IPS-15b (cell line): Measurements from ENCODE around the gene STAG3.
"Not testable (repeated sequence)": the region's sequence is repeated elsewhere in the genome, so short reads cannot be mapped to it uniquely, and the experiment has no call there.

Source experiments
- H3K27me3 ChIP-seq: one replicate; pipeline ENCODE4 v1.6.1; 2013; ENCODE audit warnings: low read length; ENCODE audit not compliant: control insufficient read depth, insufficient read depth
- H3K36me3 ChIP-seq: one replicate; pipeline ENCODE4 v1.6.1; 2013; ENCODE audit warnings: low read length; ENCODE audit not compliant: control insufficient read depth, insufficient read depth
- H3K4me1 ChIP-seq: one replicate; pipeline ENCODE4 v1.6.1; 2013; ENCODE audit warnings: mild to moderate bottlenecking, low read length; ENCODE audit not compliant: control insufficient read depth, insufficient read depth
- H3K4me3 ChIP-seq: one replicate; pipeline ENCODE4 v1.5.1; 2013; ENCODE audit warnings: low read depth, low read length
- H3K9ac ChIP-seq: one replicate; pipeline ENCODE4 v1.6.1; 2013; ENCODE audit warnings: low read depth, mild to moderate bottlenecking, low read length
- H3K9me3 ChIP-seq: one replicate; pipeline ENCODE4 v1.6.1; 2013; ENCODE audit warnings: mild to moderate bottlenecking, low read length; ENCODE audit not compliant: control insufficient read depth, insufficient read depth

STAG3 gene

DNA sequence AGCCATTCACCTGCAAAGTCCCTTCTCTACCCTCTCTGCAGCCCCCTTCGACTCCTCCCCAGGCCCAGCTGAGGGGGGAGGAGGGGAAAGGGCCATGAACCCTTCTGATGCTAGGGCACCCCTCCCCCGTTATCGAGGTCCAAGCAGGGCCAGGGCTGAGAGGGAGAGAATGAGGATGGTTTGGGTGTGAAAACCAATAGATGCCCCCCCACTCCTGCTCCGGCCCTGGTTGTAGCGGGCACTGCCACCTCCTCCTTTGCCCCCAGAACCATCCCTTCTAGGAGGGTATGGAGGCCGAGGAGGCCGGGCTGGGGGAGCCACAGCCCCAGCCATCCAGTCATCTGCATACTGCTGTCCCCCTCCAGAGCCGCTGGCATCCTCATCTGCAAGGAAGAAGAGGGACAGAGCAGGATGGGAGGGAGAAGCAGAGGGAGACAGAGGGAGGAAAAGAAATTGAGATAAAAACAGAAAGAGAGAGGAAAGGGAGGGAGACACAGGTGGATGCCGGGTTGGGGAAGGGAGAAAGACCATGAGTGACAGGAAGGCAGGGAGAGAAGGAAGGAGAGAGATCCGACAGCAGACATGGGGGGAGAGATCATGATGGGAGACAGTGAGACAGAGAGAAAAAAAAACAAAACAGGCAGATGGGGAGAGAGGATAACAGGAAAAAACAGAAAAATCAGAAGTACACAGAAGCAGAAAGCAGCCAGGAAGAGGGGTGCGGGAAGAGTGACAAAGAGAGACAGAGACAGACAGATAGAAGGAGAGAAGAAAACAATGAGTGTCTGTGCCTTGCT is 7.4 kb upstream of the STAG3 start:
- Histone ChIP-seq H3K36me3 (peaks cover 7% of the 10 kb centered on the region), H3K4me1 (peaks cover 18% of the 10 kb centered on the region), H3K9me3 (no peaks in the 10 kb centered on the region), H3K4me3 (peak overlapping the region; percentile 64), H3K9ac (no peak overlapping the region), H3K27me3 (peaks cover 8% of the 10 kb centered on the region)

DNA sequence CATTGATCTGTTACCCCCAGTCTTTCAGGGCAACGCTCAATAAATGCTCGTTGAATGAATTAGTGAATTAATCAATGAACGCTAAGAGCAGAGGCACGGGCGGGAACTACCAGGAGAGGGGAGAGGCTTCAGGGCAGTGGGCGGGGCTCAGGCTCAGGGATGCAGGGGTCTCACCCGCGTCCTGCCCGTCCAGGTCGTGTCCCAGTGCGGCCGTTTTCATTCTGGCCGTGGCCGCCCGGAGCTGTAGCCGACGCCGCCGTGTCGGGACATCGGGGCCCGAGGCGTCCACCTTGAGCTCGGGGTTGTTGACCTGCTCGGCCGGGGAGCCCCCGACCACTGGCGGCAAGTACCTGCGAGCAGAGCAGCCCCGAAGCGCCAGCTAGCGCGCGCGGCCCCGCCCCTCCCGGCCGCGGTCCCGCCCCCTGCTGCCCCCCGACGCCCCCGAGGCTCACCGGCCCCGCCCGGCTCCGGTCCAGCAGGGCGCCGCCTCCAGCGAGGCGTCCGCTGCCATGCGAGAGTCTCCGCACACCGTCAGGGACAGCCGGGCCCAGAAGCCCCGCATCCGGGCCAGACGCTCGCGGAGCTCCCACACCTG is 6.5 kb upstream of the STAG3 start:
- Histone ChIP-seq H3K9ac (no peak overlapping the region), H3K4me3 (peak overlapping the region; percentile 64), H3K27me3 (peaks cover 8% of the 10 kb centered on the region)

DNA sequence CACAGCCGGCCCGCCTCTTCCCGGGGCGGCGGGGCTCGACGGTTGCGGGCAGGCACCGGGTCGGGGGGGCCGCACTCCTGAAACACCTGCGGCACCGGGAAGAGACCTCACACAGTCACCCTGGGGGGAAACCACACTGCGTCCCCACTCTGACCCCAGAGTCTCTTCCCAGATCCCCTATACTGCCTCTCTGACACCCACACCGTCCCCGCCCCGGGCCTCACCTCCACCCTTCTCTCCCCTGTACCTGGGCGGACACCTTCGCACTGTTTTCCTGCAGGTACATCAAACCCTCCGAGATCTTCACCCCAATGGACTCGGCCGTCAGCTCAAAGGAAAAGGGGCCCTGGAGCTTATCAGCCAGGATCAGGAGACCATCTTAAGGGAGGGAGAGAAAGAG is 5.9 kb upstream of the STAG3 start:
- H3K9ac ChIP-seq: no peak overlapping the region
- peaks cover 18% of the 10 kb centered on the region for H3K4me1 ChIP-seq
- H3K36me3 ChIP-seq: peaks cover 7% of the 10 kb centered on the region
- H3K27me3 ChIP-seq: peaks cover 8% of the 10 kb centered on the region
- no peaks in the 10 kb centered on the region for H3K9me3 ChIP-seq
- peak overlapping the region; percentile 58 for H3K4me3 ChIP-seq

More for the DNA sequence above, 6.5 kb upstream of the STAG3 start:
- Histone ChIP-seq H3K9me3 (no peaks in the 10 kb centered on the region), H3K36me3 (peaks cover 7% of the 10 kb centered on the region), H3K4me1 (peaks cover 18% of the 10 kb centered on the region)

GRCh38 chr7:100173806-100174495 is 3.8 kb upstream of the STAG3 start:
- no peaks in the 10 kb centered on the region for H3K9me3 ChIP-seq
- peaks cover 11% of the 10 kb centered on the region for H3K27me3 ChIP-seq
- H3K36me3 ChIP-seq: peaks cover 7% of the 10 kb centered on the region
- H3K4me1 ChIP-seq: peaks cover 13% of the 10 kb centered on the region
- no peak overlapping the region for H3K9ac ChIP-seq
- H3K4me3 ChIP-seq: no peak overlapping the region

GRCh38 chr7:100174582-100174981 is 3.1 kb upstream of the STAG3 start:
- H3K4me1 ChIP-seq: peaks cover 10% of the 10 kb centered on the region
- peaks cover 11% of the 10 kb centered on the region for H3K27me3 ChIP-seq
- H3K4me3 ChIP-seq: no peak overlapping the region
- no peak overlapping the region for H3K9ac ChIP-seq
- peaks cover 7% of the 10 kb centered on the region for H3K36me3 ChIP-seq
- no peaks in the 10 kb centered on the region for H3K9me3 ChIP-seq

DNA sequence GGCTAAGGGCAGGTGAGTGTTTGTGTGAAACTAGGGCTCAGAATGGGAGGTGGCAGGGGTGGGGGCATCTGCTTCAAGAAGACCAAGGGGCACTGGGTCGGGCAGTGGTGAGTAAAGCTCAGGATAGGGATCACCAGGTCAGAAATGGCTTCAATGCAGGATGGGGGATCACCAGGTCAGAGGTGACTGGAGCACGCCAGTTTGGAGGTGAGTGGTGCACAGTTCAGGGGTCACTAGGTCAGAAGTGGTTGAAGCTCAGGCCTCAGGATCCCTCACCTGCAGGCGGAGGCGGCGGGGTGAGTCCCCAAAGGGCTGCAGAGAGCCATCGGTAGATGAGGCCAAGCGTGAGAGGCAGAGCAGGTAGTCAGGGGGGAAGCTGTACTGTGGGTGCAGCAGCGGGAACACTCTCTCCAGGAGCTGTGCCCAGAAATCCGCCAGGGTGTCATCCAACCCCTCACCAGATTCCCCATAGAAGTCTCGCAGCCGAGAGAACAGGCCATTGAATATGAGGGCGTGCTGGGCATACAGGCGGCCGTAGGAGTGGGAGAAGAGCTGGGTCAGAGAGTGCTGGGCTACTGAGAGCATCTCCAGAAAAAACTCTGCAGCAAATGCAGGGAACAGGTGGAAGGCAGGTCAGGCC is 2.3 kb upstream of the STAG3 start:
- Histone ChIP-seq H3K4me3 (no peak overlapping the region), H3K36me3 (peaks cover 7% of the 10 kb centered on the region), H3K27me3 (peaks cover 11% of the 10 kb centered on the region), H3K4me1 (peaks cover 7% of the 10 kb centered on the region), H3K9me3 (no peaks in the 10 kb centered on the region), H3K9ac (no peak overlapping the region)

DNA sequence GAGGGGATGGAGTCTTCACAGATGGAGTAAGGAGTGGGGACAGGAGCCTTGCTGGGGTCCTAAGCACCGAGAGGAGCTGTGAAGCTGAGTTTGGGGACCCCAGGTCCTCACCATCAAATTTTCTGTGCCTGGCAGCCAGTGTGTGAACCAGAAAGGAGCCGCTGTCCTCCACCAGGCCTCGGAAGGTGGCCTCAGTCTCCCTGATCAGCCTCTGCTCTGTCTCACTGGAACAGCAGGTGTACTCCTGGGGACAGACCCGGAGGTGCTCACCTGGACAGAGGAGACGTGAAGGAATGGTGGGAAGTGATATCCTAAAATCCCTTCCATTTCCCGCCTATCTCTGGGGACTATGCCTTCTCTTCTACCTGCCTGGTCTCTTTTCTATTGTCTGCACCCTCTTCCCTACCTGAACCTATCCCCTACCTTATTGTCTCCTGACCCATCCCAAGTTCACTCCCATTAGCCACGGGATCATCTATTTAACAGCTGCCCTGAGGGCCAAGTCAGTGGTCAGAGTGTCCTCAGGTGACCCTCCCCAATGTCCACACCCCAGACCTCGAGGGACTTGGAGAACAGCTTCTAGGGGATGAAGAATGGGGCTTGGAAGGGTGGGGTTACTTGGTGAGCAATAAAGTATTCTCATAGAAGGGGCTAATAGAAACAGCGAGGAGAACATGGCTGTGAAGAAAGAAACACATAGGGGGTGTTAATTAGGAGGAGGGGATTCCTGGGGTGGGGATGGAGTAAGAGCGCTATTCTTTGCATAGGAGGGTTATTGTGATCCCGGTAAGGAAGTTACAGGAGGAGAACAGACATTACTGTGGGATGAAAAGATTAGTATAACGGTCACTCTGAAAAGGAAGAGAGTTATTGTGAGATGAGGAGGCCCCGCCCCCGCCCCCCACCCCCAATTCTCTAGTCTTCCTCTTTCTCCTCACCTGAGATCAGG is 1.3 kb upstream of the STAG3 start:
- Histone ChIP-seq H3K27me3 (peaks cover 11% of the 10 kb centered on the region), H3K36me3 (peaks cover 7% of the 10 kb centered on the region), H3K9ac (no peak overlapping the region), H3K4me3 (peak overlapping the region; percentile 93), H3K4me1 (peaks cover 7% of the 10 kb centered on the region), H3K9me3 (no peaks in the 10 kb centered on the region)

GRCh38 chr7:100180084-100180483 is 2.4 kb downstream of the STAG3 start:
- H3K27me3 ChIP-seq: peaks cover 11% of the 10 kb centered on the region
- not testable (repeated sequence) for H3K9me3 ChIP-seq, H3K36me3 ChIP-seq, H3K9ac ChIP-seq, H3K4me3 ChIP-seq, H3K4me1 ChIP-seq

- not testable (repeated sequence) for H3K4me3 ChIP-seq, H3K4me1 ChIP-seq, H3K36me3 ChIP-seq, H3K9ac ChIP-seq, H3K9me3 ChIP-seq
- peaks cover 11% of the 10 kb centered on the region for H3K27me3 ChIP-seq
Observed at GRCh38 chr7:100182616-100183015, 4.9 kb downstream of the STAG3 start.

DNA sequence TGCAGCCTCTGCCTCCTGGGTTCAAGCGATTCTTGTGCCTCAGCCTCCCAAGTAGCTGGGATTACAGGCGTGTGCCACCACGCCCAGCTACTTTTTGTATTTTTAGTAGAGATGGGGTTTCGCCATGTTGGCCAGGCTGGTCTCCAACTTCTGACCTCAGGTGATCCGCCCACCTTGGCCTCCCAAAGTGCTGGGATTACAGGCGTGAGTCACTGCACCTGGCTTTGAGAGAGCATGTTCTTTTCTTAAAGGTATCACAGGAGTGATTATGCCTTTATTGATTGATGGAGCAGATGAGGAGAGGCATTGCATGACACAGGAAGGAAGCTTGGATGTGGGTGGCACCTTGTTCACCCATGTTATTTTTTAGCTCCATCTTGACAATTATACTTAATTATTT is 5.4 kb downstream of the STAG3 start:
- H3K27me3 ChIP-seq, H3K9me3 ChIP-seq, H3K4me3 ChIP-seq, H3K9ac ChIP-seq, H3K36me3 ChIP-seq, H3K4me1 ChIP-seq: not testable (repeated sequence)

GRCh38 chr7:100185726-100186125 is 8.0 kb downstream of the STAG3 start:
- Histone ChIP-seq H3K36me3 (no peaks in the 10 kb centered on the region), H3K9ac (no peak overlapping the region), H3K4me1 (peaks cover 3% of the 10 kb centered on the region), H3K9me3 (no peaks in the 10 kb centered on the region), H3K4me3 (no peak overlapping the region), H3K27me3 (no peaks in the 10 kb centered on the region)
